Measurements from ENCODE around the gene HMGN1. TPM values are rescaled to one million over a fixed set of nuclear protein-coding genes. Genes with fewer than 3 reads are reported as not detected.

Gene HMGN1
- total RNA-seq, 1 donor from 2014 or later = 596 TPM

GRCh38 chr21:39312112-39313041 is 36.5 kb downstream of the HMGN1 start:
- Mint-ChIP-seq H3K36me3 (ENCODE audit: insufficient read depth) (peaks cover 18% of the 10 kb centered on the region), H3K9me3 (ENCODE audit: low read depth) (no peaks in the 10 kb centered on the region), H3K27ac (peak overlapping the region; percentile 94), H3K4me3 (ENCODE audit: low read depth) (peak overlapping the region; percentile 87), H3K4me1 (ENCODE audit: low read depth) (peaks cover 12% of the 10 kb centered on the region), H3K27me3 (no peaks in the 10 kb centered on the region)
- no peak for TF ChIP-seq CTCF (IDR thresholded peaks at IDR 0.05; ENCODE audit: unreplicated experiment)
- peak; percentile 87 for DNase-seq (ENCODE audit: low spot score, unreplicated experiment)

GRCh38 chr21:39311164-39311563 is 37.7 kb downstream of the HMGN1 start:
- H3K4me3 Mint-ChIP-seq (ENCODE audit: low read depth) = no peak overlapping the region
- H3K36me3 Mint-ChIP-seq (ENCODE audit: insufficient read depth) = peaks cover 21% of the 10 kb centered on the region
- H3K4me1 Mint-ChIP-seq (ENCODE audit: low read depth) = peaks cover 12% of the 10 kb centered on the region

GRCh38 chr21:39307466-39307865 is 41.4 kb downstream of the HMGN1 start:
- no peaks in the 10 kb centered on the region for H3K9me3 Mint-ChIP-seq (ENCODE audit: low read depth)
- H3K36me3 Mint-ChIP-seq (ENCODE audit: insufficient read depth) = peaks cover 27% of the 10 kb centered on the region
- peaks cover 10% of the 10 kb centered on the region for H3K4me1 Mint-ChIP-seq (ENCODE audit: low read depth)
- no peak for DNase-seq (ENCODE audit: low spot score, unreplicated experiment)
- no peaks in the 10 kb centered on the region for H3K27me3 Mint-ChIP-seq
- no peak overlapping the region for H3K27ac Mint-ChIP-seq
- no peak for TF ChIP-seq CTCF (IDR thresholded peaks at IDR 0.05; ENCODE audit: unreplicated experiment)
- H3K4me3 Mint-ChIP-seq (ENCODE audit: low read depth) = no peak overlapping the region

More at GRCh38 chr21:39311164-39311563, 37.7 kb downstream of the HMGN1 start:
- H3K27me3 Mint-ChIP-seq = no peaks in the 10 kb centered on the region
- no peak for DNase-seq (ENCODE audit: low spot score, unreplicated experiment)
- no peaks in the 10 kb centered on the region for H3K9me3 Mint-ChIP-seq (ENCODE audit: low read depth)
- H3K27ac Mint-ChIP-seq = no peak overlapping the region
- no peak for TF ChIP-seq CTCF (IDR thresholded peaks at IDR 0.05; ENCODE audit: unreplicated experiment)

- peaks cover 31% of the 10 kb centered on the region for H3K36me3 Mint-ChIP-seq (ENCODE audit: insufficient read depth)
- no peak for DNase-seq (ENCODE audit: low spot score, unreplicated experiment)
- TF ChIP-seq CTCF (IDR thresholded peaks at IDR 0.05; ENCODE audit: unreplicated experiment) = no peak
- no peaks in the 10 kb centered on the region for H3K4me1 Mint-ChIP-seq (ENCODE audit: low read depth)
- no peaks in the 10 kb centered on the region for H3K27me3 Mint-ChIP-seq
- no peak overlapping the region for H3K4me3 Mint-ChIP-seq (ENCODE audit: low read depth)
- H3K9me3 Mint-ChIP-seq (ENCODE audit: low read depth) = peaks cover 8% of the 10 kb centered on the region
- no peak overlapping the region for H3K27ac Mint-ChIP-seq
Observed at GRCh38 chr21:39300587-39300986, 48.3 kb downstream of the HMGN1 start.

- no peak for TF ChIP-seq CTCF (IDR thresholded peaks at IDR 0.05; ENCODE audit: unreplicated experiment)
- DNase-seq (ENCODE audit: low spot score, unreplicated experiment) = no peak
- Mint-ChIP-seq H3K4me3 (ENCODE audit: low read depth) (no peak overlapping the region), H3K27me3 (no peaks in the 10 kb centered on the region), H3K9me3 (ENCODE audit: low read depth) (peaks cover 8% of the 10 kb centered on the region), H3K27ac (no peak overlapping the region), H3K4me1 (ENCODE audit: low read depth) (no peaks in the 10 kb centered on the region), H3K36me3 (ENCODE audit: insufficient read depth) (peaks cover 48% of the 10 kb centered on the region)
Observed at GRCh38 chr21:39296891-39297290, 52.0 kb downstream of the HMGN1 start.

Other genes starting within 250 kb of the HMGN1 start
- 35.0 and 39.7 TPM in 2 replicates for gene PSMG1, start 165.6 kb downstream of the HMGN1 start, total RNA-seq
- 52.1 and 55.7 TPM in 2 replicates for gene BRWD1, start 35.5 kb downstream of the HMGN1 start, total RNA-seq
- gene LCA5L, start 96.7 kb upstream of the HMGN1 start, total RNA-seq = 1.3 and 1.8 TPM in 2 replicates
- 2.2 and 2.7 TPM in 2 replicates for gene SH3BGR, start 102.9 kb upstream of the HMGN1 start, total RNA-seq

Measured in progenitor cell of endocrine pancreas (in vitro differentiated cells).